ENCODE results near the gene SKOR2. TPM values are rescaled to one million over a fixed set of nuclear protein-coding genes. Genes with fewer than 3 reads are reported as not detected.

SKOR2 gene
- total RNA-seq, 1 donor from 2014 or later: not detected

- H3K4me3 ChIP-seq (ENCODE audit: low read depth, low read length): peak overlapping the region; percentile 60
- TF ChIP-seq CTCF (conservative IDR thresholded peaks at IDR 0.05; ENCODE audit: low read depth, low read length): peak; percentile 46
- no peak for DNase-seq (ENCODE audit: low read depth)
These were observed 12.2 kb upstream of the SKOR2 start for GRCh38 chr18:47263430-47264307.

GRCh38 chr18:47263150-47263429 is 11.6 kb upstream of the SKOR2 start:
- no peak for TF ChIP-seq CTCF (conservative IDR thresholded peaks at IDR 0.05; ENCODE audit: low read depth, low read length)
- DNase-seq (ENCODE audit: low read depth): no peak
- H3K4me3 ChIP-seq (ENCODE audit: low read depth, low read length): peak overlapping the region; percentile 60

GRCh38 chr18:47262301-47263149 is 11.1 kb upstream of the SKOR2 start:
- no peak for TF ChIP-seq CTCF (conservative IDR thresholded peaks at IDR 0.05; ENCODE audit: low read depth, low read length)
- no peak for DNase-seq (ENCODE audit: low read depth)
- H3K4me3 ChIP-seq (ENCODE audit: low read depth, low read length): no peak overlapping the region

- H3K4me3 ChIP-seq (ENCODE audit: low read depth, low read length): no peak overlapping the region
- no peak for TF ChIP-seq CTCF (conservative IDR thresholded peaks at IDR 0.05; ENCODE audit: low read depth, low read length)
- DNase-seq (ENCODE audit: low read depth): no peak
These were observed 10.4 kb upstream of the SKOR2 start for GRCh38 chr18:47261902-47262300.

GRCh38 chr18:47260924-47261701 is 9.7 kb upstream of the SKOR2 start:
- no peak for TF ChIP-seq CTCF (conservative IDR thresholded peaks at IDR 0.05; ENCODE audit: low read depth, low read length)
- no peak overlapping the region for H3K4me3 ChIP-seq (ENCODE audit: low read depth, low read length)
- DNase-seq (ENCODE audit: low read depth): no peak

- no peak for DNase-seq (ENCODE audit: low read depth)
- no peak for TF ChIP-seq CTCF (conservative IDR thresholded peaks at IDR 0.05; ENCODE audit: low read depth, low read length)
These were observed 8.9 kb upstream of the SKOR2 start for GRCh38 chr18:47260120-47260923.

More at GRCh38 chr18:47260120-47260923, 8.9 kb upstream of the SKOR2 start:
- no peak overlapping the region for H3K4me3 ChIP-seq (ENCODE audit: low read depth, low read length)
